Measurements from ENCODE around the gene TMEM171.

DNA sequence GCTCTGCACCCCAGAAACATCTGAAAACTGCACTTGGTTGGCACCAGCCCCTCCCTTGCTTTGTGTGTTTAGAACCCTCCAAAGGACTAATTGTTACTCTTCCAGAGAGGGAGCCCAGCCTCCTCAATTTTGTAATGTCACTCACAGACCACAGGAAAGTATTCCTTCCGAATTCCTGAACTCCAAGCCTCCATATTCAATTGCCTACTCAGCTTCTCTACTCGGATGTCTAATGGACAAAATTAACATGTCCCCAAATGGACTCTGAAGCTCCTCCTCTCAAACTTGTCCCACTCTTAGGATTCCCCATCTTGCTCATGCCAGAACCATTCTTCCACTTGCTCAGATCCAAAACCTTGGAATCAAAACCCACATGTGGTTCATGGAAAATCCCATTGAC lies 3.9 kb upstream of the TMEM171 start:
- TF ChIP-seq EZH2 (IDR thresholded peaks at IDR 0.05; ENCODE audit: insufficient read depth, low read length): no peak
- no peak for TF ChIP-seq CTCF (IDR thresholded peaks at IDR 0.05; ENCODE audit: insufficient read depth, low read depth, low read length)
